Hair follicular keratinocyte (primary cell): ENCODE measurements around the gene SORBS2. TPM values are rescaled to one million over a fixed set of nuclear protein-coding genes. Genes with fewer than 3 reads are reported as not detected.

Experiments used
- total RNA-seq: library from RNA; depleted of rRNA; stranded (reverse); fragments of >200 nt; gene quantifications from 2 replicates; pipeline ENCODE4 v1.2.3, GENCODE V29; 2015

The SORBS2 gene, protein sequence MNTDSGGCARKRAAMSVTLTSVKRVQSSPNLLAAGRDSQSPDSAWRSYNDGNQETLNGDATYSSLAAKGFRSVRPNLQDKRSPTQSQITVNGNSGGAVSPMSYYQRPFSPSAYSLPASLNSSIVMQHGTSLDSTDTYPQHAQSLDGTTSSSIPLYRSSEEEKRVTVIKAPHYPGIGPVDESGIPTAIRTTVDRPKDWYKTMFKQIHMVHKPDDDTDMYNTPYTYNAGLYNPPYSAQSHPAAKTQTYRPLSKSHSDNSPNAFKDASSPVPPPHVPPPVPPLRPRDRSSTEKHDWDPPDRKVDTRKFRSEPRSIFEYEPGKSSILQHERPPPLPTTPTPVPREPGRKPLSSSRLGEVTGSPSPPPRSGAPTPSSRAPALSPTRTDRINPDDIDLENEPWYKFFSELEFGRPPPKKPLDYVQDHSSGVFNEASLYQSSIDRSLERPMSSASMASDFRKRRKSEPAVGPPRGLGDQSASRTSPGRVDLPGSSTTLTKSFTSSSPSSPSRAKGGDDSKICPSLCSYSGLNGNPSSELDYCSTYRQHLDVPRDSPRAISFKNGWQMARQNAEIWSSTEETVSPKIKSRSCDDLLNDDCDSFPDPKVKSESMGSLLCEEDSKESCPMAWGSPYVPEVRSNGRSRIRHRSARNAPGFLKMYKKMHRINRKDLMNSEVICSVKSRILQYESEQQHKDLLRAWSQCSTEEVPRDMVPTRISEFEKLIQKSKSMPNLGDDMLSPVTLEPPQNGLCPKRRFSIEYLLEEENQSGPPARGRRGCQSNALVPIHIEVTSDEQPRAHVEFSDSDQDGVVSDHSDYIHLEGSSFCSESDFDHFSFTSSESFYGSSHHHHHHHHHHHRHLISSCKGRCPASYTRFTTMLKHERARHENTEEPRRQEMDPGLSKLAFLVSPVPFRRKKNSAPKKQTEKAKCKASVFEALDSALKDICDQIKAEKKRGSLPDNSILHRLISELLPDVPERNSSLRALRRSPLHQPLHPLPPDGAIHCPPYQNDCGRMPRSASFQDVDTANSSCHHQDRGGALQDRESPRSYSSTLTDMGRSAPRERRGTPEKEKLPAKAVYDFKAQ (N-terminal part only)
- 1.2 and 1.8 TPM in 2 replicates for total RNA-seq

GRCh38 chr4:185811509-185812364 is at the start of gene SORBS2:
TSS of gene SORBS2 (minus strand) at chr4:185812194. CDS start at chr4:185690571, 121,623 bp downstream.

